Limb (tissue), 2 donors: ENCODE data around the gene LSAMP.

ENCODE experiments used
- DNase-seq, 2 donors: peaks; one replicate each; pipeline ENCODE4 v3.0.0-alpha.2; 2016; ENCODE audit errors: extremely low spot score in 2 of 2

LSAMP gene

GRCh38 chr3:115913069-115913686 lies 532.1 kb downstream of the LSAMP start:
- no peak for DNase-seq

- no peak for DNase-seq
Measured at GRCh38 chr3:115912372-115912771, 532.9 kb downstream of the LSAMP start.

- DNase-seq = no peak
Measured at GRCh38 chr3:115905871-115906270, 539.4 kb downstream of the LSAMP start.

- DNase-seq = no peak
Measured at GRCh38 chr3:115903843-115904242, 541.4 kb downstream of the LSAMP start.

- no peak for DNase-seq
Measured at GRCh38 chr3:115901008-115901407, 544.3 kb downstream of the LSAMP start.

- no peak for DNase-seq
Measured at GRCh38 chr3:115899535-115899934, 545.8 kb downstream of the LSAMP start.

GRCh38 chr3:115898656-115899410 lies 546.5 kb downstream of the LSAMP start:
- no peak for DNase-seq

GRCh38 chr3:115891006-115891636 lies 554.2 kb downstream of the LSAMP start:
- no peak for DNase-seq

GRCh38 chr3:115890579-115890978 lies 554.7 kb downstream of the LSAMP start:
- DNase-seq = no peak

GRCh38 chr3:115885621-115886020 lies 559.7 kb downstream of the LSAMP start:
- DNase-seq = no peak

GRCh38 chr3:115877615-115877899 lies 567.7 kb downstream of the LSAMP start:
- no peak for DNase-seq

GRCh38 chr3:115876876-115877614 lies 568.2 kb downstream of the LSAMP start:
- no peak for DNase-seq

GRCh38 chr3:115875460-115875859 lies 569.8 kb downstream of the LSAMP start:
- no peak for DNase-seq

- DNase-seq = no peak
Measured at GRCh38 chr3:115871735-115872134, 573.6 kb downstream of the LSAMP start.

- no peak for DNase-seq
Measured at GRCh38 chr3:115864911-115865310, 580.4 kb downstream of the LSAMP start.

- no peak for DNase-seq
Measured at GRCh38 chr3:115862849-115863248, 582.4 kb downstream of the LSAMP start.

- DNase-seq = no peak
Measured at GRCh38 chr3:115862099-115862498, 583.2 kb downstream of the LSAMP start.

- no peak for DNase-seq
Measured at GRCh38 chr3:115861166-115861733, 584.0 kb downstream of the LSAMP start.

GRCh38 chr3:115860766-115861165 lies 584.5 kb downstream of the LSAMP start:
- DNase-seq = no peak

- DNase-seq = no peak
Measured at GRCh38 chr3:115859002-115859807, 586.1 kb downstream of the LSAMP start.

GRCh38 chr3:115857518-115858136 lies 587.7 kb downstream of the LSAMP start:
- no peak for DNase-seq
